ENCODE results near the gene SEC24C. TPM values are rescaled to one million over a fixed set of nuclear protein-coding genes. Genes with fewer than 3 reads are reported as not detected.

The SEC24C gene
- total and polyA plus RNA-seq, 2 of the 4 experiments (the other 2 are of a cell fraction): 74.2 to 88.9 TPM

DNA sequence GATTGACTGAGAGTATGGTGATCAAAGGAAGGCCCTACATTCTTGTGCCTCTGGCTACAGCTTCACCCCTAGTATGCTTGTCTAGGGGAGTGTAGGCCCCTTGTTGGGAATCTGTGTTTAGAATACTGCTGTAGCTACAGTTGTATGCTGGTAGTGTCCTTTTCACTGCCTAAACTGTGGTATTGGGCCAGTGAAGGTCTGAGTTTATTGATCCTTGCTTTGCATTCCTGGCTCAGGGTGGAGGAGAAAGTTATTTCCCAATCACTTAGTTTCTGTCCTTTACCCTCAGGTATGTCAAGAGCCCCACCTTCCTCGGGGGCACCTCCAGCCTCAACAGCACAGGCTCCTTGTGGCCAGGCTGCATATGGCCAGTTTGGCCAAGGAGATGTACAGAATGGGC, 6.6 kb downstream of the SEC24C start:
- H2AK9ac ChIP-seq (replicated peaks; ENCODE audit: low read depth, low read length, poor library complexity): no peak overlapping the region
- H4K8ac ChIP-seq (ENCODE audit: low read depth in 2 of 2, low read length in 2 of 2): no peak overlapping the region
- WGBS, 2 experiments (ENCODE audit: extremely low coverage in 2 of 2, insufficient read length in 1 of 2): no CpG with 5 or more reads among the region's 1 CpG
- H2AFZ ChIP-seq (replicated peaks; ENCODE audit: low read length, poor library complexity): no peak overlapping the region
- H3K9ac ChIP-seq (ENCODE audit: low read depth, low read length): no peak overlapping the region
- in situ Hi-C loops (cut with MboI; ENCODE audit: low sequenced_read_pairs) (no loop called here), dilution Hi-C loops (cut with HindIII; ENCODE audit: low sequenced_read_pairs, unreplicated experiment) (no loop called here), intact Hi-C loops (cut with micrococcal nuclease) (no loop called here)
- H3K27ac ChIP-seq (ENCODE audit: insufficient read depth, low read length): no peak overlapping the region
- H4K91ac ChIP-seq (ENCODE audit: insufficient read depth, low read depth, low read length): no peak overlapping the region
- no peak overlapping the region for H3K56ac ChIP-seq (ENCODE audit: extremely low read depth, insufficient read depth, low read length)
- H3K4me1 ChIP-seq (ENCODE audit: control insufficient read depth, insufficient read depth, low read length): no peaks in the 10 kb centered on the region
- TF ChIP-seq FOS (IDR thresholded peaks at IDR 0.05; ENCODE audit: low read depth, low read length) (no peak), POLR2A (IDR thresholded peaks at IDR 0.05; ENCODE audit: low read depth, low read length) (no peak), SMC3 (IDR thresholded peaks at IDR 0.05; ENCODE audit: low read depth, low read length) (no peak), RAD21 (IDR thresholded peaks at IDR 0.05; ENCODE audit: low read length) (no peak), MAZ (IDR thresholded peaks at IDR 0.05; ENCODE audit: borderline replicate concordance, low read depth, low read length) (no peak), RFX5 (IDR thresholded peaks at IDR 0.05; ENCODE audit: low read depth, low read length) (no peak), BHLHE40 (IDR thresholded peaks at IDR 0.05; ENCODE audit: low read depth, low read length) (no peak), RCOR1 (IDR thresholded peaks at IDR 0.05; ENCODE audit: insufficient replicate concordance, low read length) (no peak), CHD1 (IDR thresholded peaks at IDR 0.05; ENCODE audit: low read depth, low read length) (no peak), MXI1 (IDR thresholded peaks at IDR 0.05; ENCODE audit: borderline replicate concordance, low read depth, low read length) (no peak), MAFK (IDR thresholded peaks at IDR 0.05; ENCODE audit: low read depth, low read length) (no peak), NFE2L2 (IDR thresholded peaks at IDR 0.05; ENCODE audit: low read depth, low read length) (no peak), CEBPB (IDR thresholded peaks at IDR 0.05; ENCODE audit: low read depth, low read length) (no peak)
- TF ChIP-seq, protein P1, sequence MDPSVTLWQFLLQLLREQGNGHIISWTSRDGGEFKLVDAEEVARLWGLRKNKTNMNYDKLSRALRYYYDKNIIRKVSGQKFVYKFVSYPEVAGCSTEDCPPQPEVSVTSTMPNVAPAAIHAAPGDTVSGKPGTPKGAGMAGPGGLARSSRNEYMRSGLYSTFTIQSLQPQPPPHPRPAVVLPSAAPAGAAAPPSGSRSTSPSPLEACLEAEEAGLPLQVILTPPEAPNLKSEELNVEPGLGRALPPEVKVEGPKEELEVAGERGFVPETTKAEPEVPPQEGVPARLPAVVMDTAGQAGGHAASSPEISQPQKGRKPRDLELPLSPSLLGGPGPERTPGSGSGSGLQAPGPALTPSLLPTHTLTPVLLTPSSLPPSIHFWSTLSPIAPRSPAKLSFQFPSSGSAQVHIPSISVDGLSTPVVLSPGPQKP (IDR thresholded peaks at IDR 0.05; ENCODE audit: borderline replicate concordance, low read depth, low read length): no peak
- TF ChIP-seq, protein P2, sequence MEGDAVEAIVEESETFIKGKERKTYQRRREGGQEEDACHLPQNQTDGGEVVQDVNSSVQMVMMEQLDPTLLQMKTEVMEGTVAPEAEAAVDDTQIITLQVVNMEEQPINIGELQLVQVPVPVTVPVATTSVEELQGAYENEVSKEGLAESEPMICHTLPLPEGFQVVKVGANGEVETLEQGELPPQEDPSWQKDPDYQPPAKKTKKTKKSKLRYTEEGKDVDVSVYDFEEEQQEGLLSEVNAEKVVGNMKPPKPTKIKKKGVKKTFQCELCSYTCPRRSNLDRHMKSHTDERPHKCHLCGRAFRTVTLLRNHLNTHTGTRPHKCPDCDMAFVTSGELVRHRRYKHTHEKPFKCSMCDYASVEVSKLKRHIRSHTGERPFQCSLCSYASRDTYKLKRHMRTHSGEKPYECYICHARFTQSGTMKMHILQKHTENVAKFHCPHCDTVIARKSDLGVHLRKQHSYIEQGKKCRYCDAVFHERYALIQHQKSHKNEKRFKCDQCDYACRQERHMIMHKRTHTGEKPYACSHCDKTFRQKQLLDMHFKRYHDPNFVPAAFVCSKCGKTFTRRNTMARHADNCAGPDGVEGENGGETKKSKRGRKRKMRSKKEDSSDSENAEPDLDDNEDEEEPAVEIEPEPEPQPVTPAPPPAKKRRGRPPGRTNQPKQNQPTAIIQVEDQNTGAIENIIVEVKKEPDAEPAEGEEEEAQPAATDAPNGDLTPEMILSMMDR (conservative IDR thresholded peaks at IDR 0.05; ENCODE audit: low read depth, low read length): no peak
- TF ChIP-seq, protein P3, sequence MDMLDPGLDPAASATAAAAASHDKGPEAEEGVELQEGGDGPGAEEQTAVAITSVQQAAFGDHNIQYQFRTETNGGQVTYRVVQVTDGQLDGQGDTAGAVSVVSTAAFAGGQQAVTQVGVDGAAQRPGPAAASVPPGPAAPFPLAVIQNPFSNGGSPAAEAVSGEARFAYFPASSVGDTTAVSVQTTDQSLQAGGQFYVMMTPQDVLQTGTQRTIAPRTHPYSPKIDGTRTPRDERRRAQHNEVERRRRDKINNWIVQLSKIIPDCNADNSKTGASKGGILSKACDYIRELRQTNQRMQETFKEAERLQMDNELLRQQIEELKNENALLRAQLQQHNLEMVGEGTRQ (IDR thresholded peaks at IDR 0.05; ENCODE audit: low read depth, low read length): no peak
- no peak overlapping the region for H2BK15ac ChIP-seq (ENCODE audit: low read depth, low read length)
- no peaks in the 10 kb centered on the region for H3K9me3 ChIP-seq (ENCODE audit: control insufficient read depth, insufficient read depth, low read length)
- H3K4ac ChIP-seq (ENCODE audit: low read depth, low read length): no peak overlapping the region
- ChIA-PET POLR2A (ENCODE audit: unreplicated experiment) (no interaction called here), CTCF (no interaction called here)
- H2BK5ac ChIP-seq (ENCODE audit: low read depth, low read length, poor library complexity, severe bottlenecking): no peak overlapping the region
- no peak overlapping the region for H3K14ac ChIP-seq (replicated peaks; ENCODE audit: low read depth, low read length)
- BruUV-seq (replicated peaks): no TSS peak
- no peaks in the 10 kb centered on the region for H3K27me3 ChIP-seq (ENCODE audit: control insufficient read depth, insufficient read depth, low read length)
- H2AK5ac ChIP-seq (ENCODE audit: low read depth, low read length): no peak overlapping the region
- no peak for ATAC-seq (ENCODE audit: low read depth)
- H4K5ac ChIP-seq (ENCODE audit: low read depth, low read length): no peak overlapping the region
- no peak overlapping the region; the same call in 1 of the 2 replicates for H3K23ac ChIP-seq (ENCODE audit: low read depth, low read length)
- no peak overlapping the region for H3K4me3 ChIP-seq (ENCODE audit: insufficient read depth, low read depth, low read length)
- no peak overlapping the region for H2BK20ac ChIP-seq (ENCODE audit: low read depth, low read length)
- peaks cover 39 to 74% of the 10 kb centered on the region in 2 experiments for H3K79me1 ChIP-seq (ENCODE audit: low read depth in 1 of 2, low read length in 2 of 2)
- peaks cover 37% of the 10 kb centered on the region for H3K36me3 ChIP-seq (ENCODE audit: control insufficient read depth, insufficient read depth, low read length)
- no peak overlapping the region for H3K18ac ChIP-seq (ENCODE audit: low read depth, low read length)
- H2BK120ac ChIP-seq (ENCODE audit: low read depth, low read length): no peak overlapping the region
- peaks cover 7% of the 10 kb centered on the region; the same call in 1 of the 2 replicates for H3K9me1 ChIP-seq (ENCODE audit: insufficient read depth, low read length)
- peaks cover 21% of the 10 kb centered on the region; the same call in 1 of the 2 replicates for H4K20me1 ChIP-seq (ENCODE audit: insufficient read depth, low read length)
- H3K4me2 ChIP-seq (ENCODE audit: low read depth, low read length): no peak overlapping the region
- no peak for DNase-seq

Data from IMR-90 (cell line).